HPDE6-E6E7 (cell line): ENCODE results near the gene TPP1.

Experiments used
- DNase-seq: peaks from one replicate; pipeline ENCODE4 v3.0.0; 2011; ENCODE audit warnings: missing footprints; ENCODE audit errors: extremely low spot score

The TPP1 gene

GRCh38 chr11:6619004-6619745, at the start of gene TPP1:
TPP1 (minus strand) TSS chr11:6619422; CDS start chr11:6619400, 22 bp downstream.
- DNase-seq = peak; percentile 97

- DNase-seq = no peak
Observed at GRCh38 chr11:6667733-6668374, 48.6 kb upstream of the TPP1 start.

- DNase-seq = no peak
Observed at GRCh38 chr11:6666302-6667183, 47.3 kb upstream of the TPP1 start.

- no peak for DNase-seq
Observed at GRCh38 chr11:6664551-6664950, 45.3 kb upstream of the TPP1 start.

DNA sequence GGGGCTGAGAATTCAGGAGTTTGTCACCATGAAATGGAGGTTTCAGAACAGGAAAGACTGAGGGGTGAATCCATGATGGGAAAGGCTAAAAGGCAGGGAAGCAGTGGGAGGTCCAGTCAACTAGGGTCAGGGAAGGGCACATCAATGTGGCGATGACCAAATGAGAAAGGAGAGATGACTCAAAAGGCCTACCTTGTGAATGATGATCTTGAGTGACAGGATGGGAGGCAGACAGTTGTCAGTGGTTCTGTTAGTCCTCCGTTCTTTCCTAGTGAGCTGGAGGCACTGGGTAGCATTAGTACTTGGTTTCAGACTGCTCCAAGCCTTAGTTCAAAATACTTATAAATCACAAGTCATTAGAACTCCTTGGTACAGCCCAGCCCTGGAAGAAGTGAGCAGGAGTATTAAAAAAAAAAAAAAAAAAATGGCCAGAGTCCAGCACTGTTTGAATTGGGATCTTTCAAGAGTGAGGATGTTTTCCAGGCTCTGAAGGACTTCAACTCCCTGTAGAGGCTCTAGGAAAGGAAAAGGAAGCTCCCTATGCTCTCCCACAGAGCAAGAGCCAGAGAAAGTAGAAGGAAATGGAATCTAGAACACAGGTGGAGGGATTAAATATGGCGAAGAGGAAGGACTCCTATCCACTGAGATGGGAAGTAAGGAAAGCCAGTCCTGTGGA, 44.7 kb upstream of the TPP1 start:
- DNase-seq = no peak

GRCh38 chr11:6660712-6661111, 41.5 kb upstream of the TPP1 start:
- DNase-seq = no peak

GRCh38 chr11:6658647-6659046, 39.4 kb upstream of the TPP1 start:
- no peak for DNase-seq

DNA sequence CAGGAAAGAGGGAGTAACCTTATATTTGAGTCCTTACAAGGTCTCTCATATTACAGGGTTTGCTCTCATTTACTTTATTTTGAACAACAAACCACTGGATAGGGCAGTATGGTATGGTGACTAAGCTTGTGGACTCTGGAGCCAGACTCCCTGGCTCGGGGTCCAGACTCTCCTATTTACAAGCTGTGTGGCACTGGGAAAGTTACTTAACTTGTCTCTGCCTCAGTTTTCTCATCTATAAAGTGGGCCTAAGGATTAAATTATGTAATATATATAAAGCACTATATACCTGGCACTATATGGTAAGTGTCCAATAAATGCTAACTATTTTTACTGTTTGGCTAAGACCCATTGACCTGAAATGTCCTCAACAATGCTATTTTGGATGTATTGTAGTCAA, 38.1 kb upstream of the TPP1 start:
- no peak for DNase-seq

- no peak for DNase-seq
Observed at GRCh38 chr11:6656936-6657335, 37.7 kb upstream of the TPP1 start.

GRCh38 chr11:6656584-6656915, 37.3 kb upstream of the TPP1 start:
- no peak for DNase-seq

GRCh38 chr11:6655790-6656583, 36.8 kb upstream of the TPP1 start, which contains the start of gene DCHS1:
DCHS1 (minus strand) TSS chr11:6655809; CDS start chr11:6641613, 14,196 bp downstream.
- DNase-seq = no peak

DNA sequence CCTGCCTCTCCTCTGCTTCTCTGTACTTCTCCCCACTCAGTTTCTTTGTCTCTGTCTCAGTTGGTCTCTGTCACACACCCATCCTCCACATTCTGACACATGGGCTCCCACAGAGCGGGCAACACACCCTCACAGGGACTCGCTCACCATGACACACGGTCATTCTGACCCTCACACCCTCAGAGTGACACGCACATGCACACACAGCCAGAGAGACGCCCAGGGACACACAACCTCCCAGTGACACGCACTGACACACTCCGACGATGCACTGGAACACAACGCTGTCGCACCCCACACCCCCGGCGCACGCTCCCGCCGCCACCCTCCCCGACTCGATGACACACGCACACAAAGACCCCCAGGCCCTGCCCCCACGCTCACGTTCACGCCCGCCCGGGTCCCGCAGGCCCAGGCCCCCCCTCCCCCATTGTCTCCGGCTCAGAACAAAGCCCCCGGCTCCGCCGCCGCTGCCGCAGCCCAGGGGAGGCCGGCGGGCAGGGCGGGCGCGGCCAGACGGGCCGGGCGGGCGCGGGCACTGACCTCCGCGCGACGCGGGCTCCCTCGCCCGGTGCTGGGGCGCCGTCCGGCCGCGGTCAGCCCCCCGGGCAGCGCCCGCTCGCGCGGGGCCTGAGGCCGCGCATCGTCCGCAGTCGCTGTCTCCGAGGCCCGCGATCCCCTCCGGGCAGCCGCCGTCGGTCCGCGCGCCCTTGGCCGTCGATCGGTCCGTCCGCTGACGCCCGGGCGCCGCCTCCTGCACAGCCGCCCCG, 36.0 kb upstream of the TPP1 start:
- no peak for DNase-seq

GRCh38 chr11:6654281-6655019, 35.2 kb upstream of the TPP1 start:
- no peak for DNase-seq

- DNase-seq = no peak
Observed at GRCh38 chr11:6653656-6654055, 34.4 kb upstream of the TPP1 start.

- no peak for DNase-seq
Observed at GRCh38 chr11:6653097-6653496, 33.9 kb upstream of the TPP1 start.

DNA sequence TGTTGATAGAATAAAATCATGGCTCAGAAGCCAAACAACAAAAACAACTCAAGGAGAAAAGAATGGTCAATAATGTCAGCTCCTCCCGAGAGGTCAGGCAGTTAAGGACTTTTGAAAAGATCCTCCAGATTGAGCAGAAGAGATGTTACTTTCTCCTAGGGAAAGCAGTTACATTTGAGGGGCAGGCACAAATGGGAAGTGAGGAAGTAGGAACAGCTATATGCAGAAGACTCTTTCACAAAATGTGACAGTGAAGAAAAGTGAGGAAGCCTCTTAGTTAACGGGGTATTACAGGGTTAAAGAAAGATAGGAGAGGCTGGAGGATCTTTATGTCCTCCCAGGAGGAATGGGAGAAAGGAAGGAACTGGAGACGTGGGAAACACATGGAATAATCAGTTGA, 33.0 kb upstream of the TPP1 start:
- no peak for DNase-seq

DNA sequence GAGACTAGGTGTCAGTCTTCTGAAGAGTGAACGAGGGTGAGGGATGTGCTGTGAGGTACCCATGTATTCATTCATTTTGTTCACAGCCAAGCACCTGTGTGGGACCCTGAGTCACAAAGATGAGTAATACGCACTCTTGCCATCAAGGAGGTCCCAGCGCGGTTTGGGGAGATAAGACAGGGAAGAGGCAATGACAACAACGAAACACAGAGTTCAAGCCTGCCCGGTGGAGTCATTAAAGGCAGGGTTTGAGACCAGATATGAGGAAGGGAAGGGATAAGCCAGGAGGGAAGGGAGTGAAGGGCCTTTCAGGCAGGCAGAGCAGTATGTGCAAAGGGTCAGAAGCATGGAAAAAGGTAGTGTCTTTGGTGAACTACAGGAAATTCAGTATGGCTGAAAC, 31.8 kb upstream of the TPP1 start:
- no peak for DNase-seq

GRCh38 chr11:6650104-6650503, 30.9 kb upstream of the TPP1 start:
- DNase-seq = no peak

DNA sequence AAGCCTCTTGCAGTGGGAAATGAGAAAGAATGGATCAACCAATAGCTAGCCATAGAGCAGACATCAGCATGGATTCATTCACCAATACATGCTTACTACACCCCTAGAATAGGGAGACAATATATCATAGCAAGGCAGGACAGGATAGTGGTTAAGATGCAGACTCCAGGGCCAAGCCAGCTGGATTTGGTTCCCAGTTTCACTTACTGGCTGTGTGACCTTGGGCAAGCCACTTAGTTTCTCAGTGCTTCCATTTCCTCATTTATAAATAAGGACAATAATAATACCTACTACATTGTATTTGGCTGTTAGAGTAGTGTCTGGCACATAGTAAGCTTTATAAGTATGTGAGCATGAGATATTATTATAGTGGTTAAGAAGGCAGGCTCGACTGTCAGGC, 29.3 kb upstream of the TPP1 start:
- no peak for DNase-seq

DNA sequence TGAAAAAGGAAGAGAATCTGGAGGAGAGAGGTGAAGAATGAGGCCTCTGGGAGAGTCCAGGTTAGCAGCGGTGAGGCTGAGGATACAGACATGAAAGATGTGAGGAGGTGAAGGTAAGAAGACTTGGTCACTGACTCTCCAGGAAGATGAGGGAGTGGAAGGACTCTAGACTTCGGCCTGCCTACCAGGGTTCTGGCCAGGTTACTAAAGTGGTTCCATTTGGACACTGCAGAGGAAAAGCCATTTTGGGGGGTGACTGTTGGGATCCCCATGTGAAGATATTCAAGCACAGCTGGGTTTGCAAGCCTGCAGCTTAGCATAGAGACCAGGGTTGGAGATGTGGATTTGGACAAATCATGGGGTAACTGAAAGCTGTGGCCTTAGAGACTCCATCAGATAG, 28.6 kb upstream of the TPP1 start:
- DNase-seq = no peak
